GM19397 (cell line): ENCODE measurements around the gene ADPRH.
A peak's percentile ranks its signal among the peaks of the same experiment; 100 is the strongest.

ENCODE experiments used
- ATAC-seq: cut with Tn5 transposase; IDR thresholded peaks from one replicate; pipeline ENCODE4 v1.9.1; 2021; ENCODE audit warnings: mild to moderate bottlenecking, moderate library complexity; ENCODE audit not compliant: unreplicated experiment

The ADPRH gene

GRCh38 chr3:119595639-119596334, 16.5 kb downstream of the ADPRH start:
- ATAC-seq = no peak

- ATAC-seq = no peak
These were observed 17.1 kb downstream of the ADPRH start for GRCh38 chr3:119596398-119596797.

- no peak for ATAC-seq
These were observed 18.4 kb downstream of the ADPRH start, which contains the start of gene PLA1A for GRCh38 chr3:119597548-119598288. TSS of gene PLA1A (plus strand) at chr3:119597885. CDS start at chr3:119597914, 29 bp downstream.

- ATAC-seq = peak; percentile 34
These were observed 19.3 kb downstream of the ADPRH start for GRCh38 chr3:119598410-119599098.

- no peak for ATAC-seq
These were observed 20.4 kb downstream of the ADPRH start for GRCh38 chr3:119599558-119600174.

- ATAC-seq = peak; percentile 69
These were observed 21.4 kb downstream of the ADPRH start for GRCh38 chr3:119600732-119601131.

GRCh38 chr3:119601154-119601553, 21.9 kb downstream of the ADPRH start:
- no peak for ATAC-seq

- no peak for ATAC-seq
These were observed 23.4 kb downstream of the ADPRH start for GRCh38 chr3:119602676-119603075.

GRCh38 chr3:119604878-119605277, 25.6 kb downstream of the ADPRH start:
- no peak for ATAC-seq

GRCh38 chr3:119608405-119609000, 29.2 kb downstream of the ADPRH start:
- no peak for ATAC-seq

GRCh38 chr3:119609301-119609700, 30.0 kb downstream of the ADPRH start:
- ATAC-seq = no peak

GRCh38 chr3:119611664-119612063, 32.4 kb downstream of the ADPRH start:
- ATAC-seq = no peak

GRCh38 chr3:119613201-119613600, 33.9 kb downstream of the ADPRH start:
- ATAC-seq = no peak

GRCh38 chr3:119613872-119614271, 34.6 kb downstream of the ADPRH start:
- no peak for ATAC-seq

GRCh38 chr3:119616056-119616455, 36.8 kb downstream of the ADPRH start:
- no peak for ATAC-seq

- no peak for ATAC-seq
These were observed 39.8 kb downstream of the ADPRH start for GRCh38 chr3:119619094-119619493.

GRCh38 chr3:119620899-119621298, 41.6 kb downstream of the ADPRH start:
- no peak for ATAC-seq

GRCh38 chr3:119624002-119624720, 44.9 kb downstream of the ADPRH start:
- no peak for ATAC-seq

- ATAC-seq = no peak
These were observed 46.3 kb downstream of the ADPRH start for GRCh38 chr3:119625451-119626153.

- ATAC-seq = no peak
These were observed 46.9 kb downstream of the ADPRH start for GRCh38 chr3:119626196-119626595.
